A549 treated with CORT108297 at 1 μM for 4 hours (cell line): ENCODE data around the gene FAIM2. TPM values are rescaled to one million over a fixed set of nuclear protein-coding genes. Genes with fewer than 3 reads are reported as not detected.

ENCODE experiments used
- total RNA-seq: library from RNA; stranded (reverse); fragments of 200-300 nt; extraction: Qiagen RNA extraction; gene quantifications from 5 replicates; pipeline ENCODE4 v1.2.3, GENCODE V29; 2022

FAIM2 gene
- 0.02 TPM in 1 of 5 replicates, not detected in the others for total RNA-seq

GRCh38 chr12:49903700-49904423, at the start of gene FAIM2:
FAIM2 (minus strand) TSS chr12:49903900; CDS start chr12:49903792, 108 bp downstream.

GRCh38 chr12:49950273-49951251, 46.9 kb upstream of the FAIM2 start, which contains the start of gene AQP2:
AQP2 (plus strand) TSS chr12:49950737; CDS start chr12:49950831, 94 bp downstream.

GRCh38 chr12:49842519-49843352, 61.0 kb downstream of the FAIM2 start, which contains the start of gene BCDIN3D:
BCDIN3D (minus strand) TSS chr12:49843106; CDS start chr12:49843087, 19 bp downstream.

GRCh38 chr12:49828133-49829091, 75.3 kb downstream of the FAIM2 start, which contains the start of gene NCKAP5L:
NCKAP5L (minus strand) TSS chr12:49828413; CDS start chr12:49804044, 24,369 bp downstream.

Other genes starting within 250 kb of the FAIM2 start
- gene FMNL3, start 196.5 kb downstream of the FAIM2 start, total RNA-seq, result 1.3 to 2.2 TPM (median 1.9 TPM) in 5 replicates
- gene TMBIM6, start 162.3 kb downstream of the FAIM2 start, total RNA-seq, result 411 to 501 TPM (median 491 TPM) in 5 replicates
- gene NCKAP5L, start 75.5 kb downstream of the FAIM2 start, total RNA-seq, result 7.3 to 9.7 TPM (median 8.5 TPM) in 5 replicates
- gene BCDIN3D, start 60.8 kb downstream of the FAIM2 start, total RNA-seq, result 4.3 to 4.6 TPM (median 4.4 TPM) in 5 replicates
- gene AQP2, start 46.8 kb upstream of the FAIM2 start, total RNA-seq, result not detected in 5 replicates
- not detected in 5 replicates for gene AQP5, start 58.0 kb upstream of the FAIM2 start, total RNA-seq
- gene AQP6, start 69.0 kb upstream of the FAIM2 start, total RNA-seq, result not detected in 5 replicates
- 69.2 to 92.9 TPM (median 79.5 TPM) in 5 replicates for gene RACGAP1, start 121.6 kb upstream of the FAIM2 start, total RNA-seq
- 4.6 to 6.8 TPM (median 6.2 TPM) in 5 replicates for gene ASIC1, start 153.7 kb upstream of the FAIM2 start, total RNA-seq
- gene SMARCD1, start 181.4 kb upstream of the FAIM2 start, total RNA-seq, result 56.6 to 75.9 TPM (median 72.8 TPM) in 5 replicates
- gene GPD1, start 200.1 kb upstream of the FAIM2 start, total RNA-seq, result 0.13 to 0.30 TPM (median 0.19 TPM) in 5 replicates
- 61.9 to 86.9 TPM (median 74.7 TPM) in 5 replicates for gene COX14, start 208.3 kb upstream of the FAIM2 start, total RNA-seq